ENCODE data around the gene KIAA0586. TPM values are rescaled to one million over a fixed set of nuclear protein-coding genes. Genes with fewer than 3 reads are reported as not detected.
"Not testable (repeated sequence)": the region's sequence is repeated elsewhere in the genome, so short reads cannot be mapped to it uniquely, and the experiment has no call there.

KIAA0586 gene
- total RNA-seq, 1 donor from 2014 or later = 14.5 TPM

DNA sequence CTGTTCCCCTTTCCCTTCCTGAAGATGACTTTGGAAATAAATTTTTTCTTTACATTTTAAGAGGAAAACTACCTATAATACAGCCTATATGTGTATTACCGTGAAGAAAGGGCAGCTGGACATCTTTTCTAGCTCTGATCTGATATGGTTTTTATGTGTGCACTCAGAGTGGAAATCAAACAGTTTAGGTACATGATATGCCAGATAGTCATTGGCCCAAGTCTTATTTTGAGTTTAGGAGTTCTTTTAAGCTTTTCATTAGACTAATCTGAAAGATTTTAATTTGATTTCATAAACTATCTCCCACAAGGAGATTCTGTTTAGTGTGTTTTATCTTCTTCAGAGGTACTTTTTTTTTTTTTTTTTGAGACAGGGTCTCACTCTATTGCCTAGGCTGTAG lies 48.8 kb downstream of the KIAA0586 start:
- TF ChIP-seq, protein P1, sequence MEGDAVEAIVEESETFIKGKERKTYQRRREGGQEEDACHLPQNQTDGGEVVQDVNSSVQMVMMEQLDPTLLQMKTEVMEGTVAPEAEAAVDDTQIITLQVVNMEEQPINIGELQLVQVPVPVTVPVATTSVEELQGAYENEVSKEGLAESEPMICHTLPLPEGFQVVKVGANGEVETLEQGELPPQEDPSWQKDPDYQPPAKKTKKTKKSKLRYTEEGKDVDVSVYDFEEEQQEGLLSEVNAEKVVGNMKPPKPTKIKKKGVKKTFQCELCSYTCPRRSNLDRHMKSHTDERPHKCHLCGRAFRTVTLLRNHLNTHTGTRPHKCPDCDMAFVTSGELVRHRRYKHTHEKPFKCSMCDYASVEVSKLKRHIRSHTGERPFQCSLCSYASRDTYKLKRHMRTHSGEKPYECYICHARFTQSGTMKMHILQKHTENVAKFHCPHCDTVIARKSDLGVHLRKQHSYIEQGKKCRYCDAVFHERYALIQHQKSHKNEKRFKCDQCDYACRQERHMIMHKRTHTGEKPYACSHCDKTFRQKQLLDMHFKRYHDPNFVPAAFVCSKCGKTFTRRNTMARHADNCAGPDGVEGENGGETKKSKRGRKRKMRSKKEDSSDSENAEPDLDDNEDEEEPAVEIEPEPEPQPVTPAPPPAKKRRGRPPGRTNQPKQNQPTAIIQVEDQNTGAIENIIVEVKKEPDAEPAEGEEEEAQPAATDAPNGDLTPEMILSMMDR (IDR thresholded peaks at IDR 0.05) = no peak
- no peak for DNase-seq (ENCODE audit: low spot score)
- H3K9me3 Mint-ChIP-seq (ENCODE audit: low read depth) = no peaks in the 10 kb centered on the region
- no peaks in the 10 kb centered on the region for H3K4me1 Mint-ChIP-seq (ENCODE audit: low read depth)
- no peak overlapping the region for H3K4me3 Mint-ChIP-seq (ENCODE audit: unreplicated experiment)
- H3K27me3 Mint-ChIP-seq (ENCODE audit: low read depth) = no peaks in the 10 kb centered on the region
- peaks cover 27% of the 10 kb centered on the region for H3K36me3 Mint-ChIP-seq (ENCODE audit: low read depth)
- no peak overlapping the region for H3K27ac Mint-ChIP-seq (ENCODE audit: unreplicated experiment)

DNA sequence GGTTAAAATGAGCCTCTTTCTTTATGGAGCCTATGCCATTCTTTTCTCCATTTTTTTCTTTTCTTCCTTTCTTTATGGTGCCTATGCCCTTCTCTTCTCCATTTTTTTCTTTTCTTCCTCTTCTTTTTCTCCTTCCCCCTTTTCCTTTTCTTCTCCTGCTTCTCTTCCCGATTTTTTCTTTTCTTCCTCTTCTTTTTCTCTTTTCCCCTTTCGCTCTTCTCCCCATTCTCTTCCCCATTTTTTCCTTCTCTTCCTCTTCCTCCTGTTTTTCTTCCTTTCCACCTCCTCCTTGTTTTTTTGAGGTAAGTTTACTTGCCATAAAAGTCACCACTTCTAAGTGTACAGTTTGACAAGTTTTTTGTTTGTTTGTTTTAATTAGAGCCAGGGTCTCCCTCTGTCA lies 50.1 kb downstream of the KIAA0586 start:
- no peaks in the 10 kb centered on the region for H3K9me3 Mint-ChIP-seq (ENCODE audit: low read depth)
- peaks cover 22% of the 10 kb centered on the region for H3K36me3 Mint-ChIP-seq (ENCODE audit: low read depth)
- TF ChIP-seq, protein P1 (IDR thresholded peaks at IDR 0.05) = no peak
- no peak overlapping the region for H3K4me3 Mint-ChIP-seq (ENCODE audit: unreplicated experiment)
- DNase-seq (ENCODE audit: low spot score) = no peak
- H3K27ac Mint-ChIP-seq (ENCODE audit: unreplicated experiment) = peak overlapping the region; percentile 13
- no peaks in the 10 kb centered on the region for H3K4me1 Mint-ChIP-seq (ENCODE audit: low read depth)
- H3K27me3 Mint-ChIP-seq (ENCODE audit: low read depth) = no peaks in the 10 kb centered on the region

- not testable (repeated sequence) for DNase-seq (ENCODE audit: low spot score); H3K9me3 Mint-ChIP-seq (ENCODE audit: low read depth); H3K4me3 Mint-ChIP-seq (ENCODE audit: unreplicated experiment); H3K27ac Mint-ChIP-seq (ENCODE audit: unreplicated experiment); H3K4me1 Mint-ChIP-seq (ENCODE audit: low read depth); H3K27me3 Mint-ChIP-seq (ENCODE audit: low read depth)
- H3K36me3 Mint-ChIP-seq (ENCODE audit: low read depth) = peaks cover 22% of the 10 kb centered on the region
Observed at GRCh38 chr14:58478329-58478728, 50.8 kb downstream of the KIAA0586 start.

DNA sequence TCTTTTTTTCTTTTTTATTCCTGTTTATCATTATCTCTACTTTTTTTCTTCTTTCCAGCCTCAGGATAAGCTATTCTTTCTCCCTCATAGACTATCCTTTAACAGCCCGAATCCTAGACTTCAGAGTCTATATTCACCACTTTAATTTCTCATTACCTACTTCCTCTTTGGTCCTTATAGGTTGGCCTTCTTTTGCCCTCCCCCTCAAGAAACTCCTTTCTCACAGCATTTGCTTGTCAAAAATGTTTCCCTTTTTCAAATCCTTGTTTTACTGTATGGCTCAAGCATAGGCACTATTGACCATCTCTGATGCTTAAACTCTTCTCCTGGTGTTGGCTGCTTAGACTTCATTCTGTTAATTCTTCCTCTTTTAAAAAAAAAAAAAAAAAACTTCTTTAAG lies 52.5 kb downstream of the KIAA0586 start:
- no peaks in the 10 kb centered on the region for H3K27me3 Mint-ChIP-seq (ENCODE audit: low read depth)
- H3K4me1 Mint-ChIP-seq (ENCODE audit: low read depth) = no peaks in the 10 kb centered on the region
- H3K36me3 Mint-ChIP-seq (ENCODE audit: low read depth) = peaks cover 17% of the 10 kb centered on the region
- H3K27ac Mint-ChIP-seq (ENCODE audit: unreplicated experiment) = no peak overlapping the region
- H3K9me3 Mint-ChIP-seq (ENCODE audit: low read depth) = no peaks in the 10 kb centered on the region
- H3K4me3 Mint-ChIP-seq (ENCODE audit: unreplicated experiment) = no peak overlapping the region
- TF ChIP-seq, protein P1 (IDR thresholded peaks at IDR 0.05) = no peak
- DNase-seq (ENCODE audit: low spot score) = no peak

GRCh38 chr14:58484176-58484575 lies 56.7 kb downstream of the KIAA0586 start:
- TF ChIP-seq, protein P1 (IDR thresholded peaks at IDR 0.05) = no peak
- H3K27me3 Mint-ChIP-seq (ENCODE audit: low read depth) = no peaks in the 10 kb centered on the region
- peaks cover 9% of the 10 kb centered on the region for H3K4me1 Mint-ChIP-seq (ENCODE audit: low read depth)
- H3K36me3 Mint-ChIP-seq (ENCODE audit: low read depth) = peaks cover 9% of the 10 kb centered on the region
- H3K27ac Mint-ChIP-seq (ENCODE audit: unreplicated experiment) = no peak overlapping the region
- H3K9me3 Mint-ChIP-seq (ENCODE audit: low read depth) = peaks cover 3% of the 10 kb centered on the region
- H3K4me3 Mint-ChIP-seq (ENCODE audit: unreplicated experiment) = no peak overlapping the region
- DNase-seq (ENCODE audit: low spot score) = no peak

DNA sequence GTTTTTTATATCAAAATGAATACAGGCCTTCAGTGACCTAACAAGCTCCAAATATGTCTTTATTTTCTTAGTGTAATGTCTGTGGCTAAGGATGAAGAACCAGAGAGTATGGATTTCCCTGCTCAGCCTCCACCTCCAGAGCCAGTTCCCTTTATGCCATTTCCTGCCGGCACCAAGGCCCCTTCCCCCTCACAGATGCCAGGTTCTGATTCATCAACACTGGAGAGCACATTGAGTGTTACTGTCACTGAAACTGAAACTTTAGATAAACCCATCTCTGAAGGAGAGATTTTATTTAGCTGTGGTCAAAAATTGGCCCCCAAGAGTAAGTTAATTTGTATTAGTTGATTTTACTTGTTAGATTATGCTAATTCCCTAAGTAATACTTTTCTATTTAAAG lies 61.0 kb downstream of the KIAA0586 start:
- no peaks in the 10 kb centered on the region for H3K27me3 Mint-ChIP-seq (ENCODE audit: low read depth)
- H3K27ac Mint-ChIP-seq (ENCODE audit: unreplicated experiment) = peak overlapping the region; percentile 90
- peaks cover 9% of the 10 kb centered on the region for H3K4me1 Mint-ChIP-seq (ENCODE audit: low read depth)
- TF ChIP-seq, protein P1 (IDR thresholded peaks at IDR 0.05) = no peak
- H3K4me3 Mint-ChIP-seq (ENCODE audit: unreplicated experiment) = peak overlapping the region; percentile 14
- H3K9me3 Mint-ChIP-seq (ENCODE audit: low read depth) = peaks cover 3% of the 10 kb centered on the region
- DNase-seq (ENCODE audit: low spot score) = no peak
- peaks cover 6% of the 10 kb centered on the region for H3K36me3 Mint-ChIP-seq (ENCODE audit: low read depth)
